ENCODE data around the gene PAPPA.

Gene PAPPA

GRCh38 chr9:116387934-116388698, 234.5 kb downstream of the PAPPA start:
- Histone ChIP-seq H3F3A (ENCODE audit: low read depth) (no peaks in the 10 kb centered on the region), H3K4me2 (ENCODE audit: low read depth, low read length, poor library complexity, severe bottlenecking) (no peak overlapping the region), H3K36me3 (ENCODE audit: insufficient read depth, low read length) (no peaks in the 10 kb centered on the region)

GRCh38 chr9:116389541-116390302, 236.1 kb downstream of the PAPPA start:
- no peak overlapping the region for H3K4me2 ChIP-seq (ENCODE audit: low read depth, low read length, poor library complexity, severe bottlenecking)
- TF ChIP-seq EZH2phosphoT487 (IDR thresholded peaks at IDR 0.05; ENCODE audit: borderline replicate concordance) = no peak
- TF ChIP-seq CTCF (conservative IDR thresholded peaks at IDR 0.05; ENCODE audit: low read length) = no peak
- H4K20me1 ChIP-seq (ENCODE audit: insufficient read depth, low read length, poor library complexity, severe bottlenecking) = no peaks in the 10 kb centered on the region
- no peaks in the 10 kb centered on the region for H3F3A ChIP-seq (ENCODE audit: low read depth)
- H3K79me2 ChIP-seq (ENCODE audit: insufficient read depth, low read length) = no peaks in the 10 kb centered on the region
- no peaks in the 10 kb centered on the region for H3K27me3 ChIP-seq (ENCODE audit: insufficient read depth, low read length, poor library complexity, severe bottlenecking)
- no peak overlapping the region for H3K9ac ChIP-seq (ENCODE audit: low read depth, low read length, poor library complexity, severe bottlenecking)
- H3K9me3 ChIP-seq (ENCODE audit: insufficient read depth, low read depth, low read length) = no peaks in the 10 kb centered on the region
- H3K9me2 ChIP-seq (replicated peaks; ENCODE audit: low read depth, low read length) = no peaks in the 10 kb centered on the region
- H2AFZ ChIP-seq (ENCODE audit: low read length) = no peak overlapping the region
- H3K4me3 ChIP-seq (ENCODE audit: low read length, poor library complexity, severe bottlenecking) = no peak overlapping the region
- H3K36me3 ChIP-seq (ENCODE audit: insufficient read depth, low read length) = no peaks in the 10 kb centered on the region
- no peaks in the 10 kb centered on the region for H3K4me1 ChIP-seq (ENCODE audit: insufficient read depth, low read length, poor library complexity, severe bottlenecking)

More at GRCh38 chr9:116387934-116388698, 234.5 kb downstream of the PAPPA start:
- H3K9me3 ChIP-seq (ENCODE audit: insufficient read depth, low read depth, low read length) = no peaks in the 10 kb centered on the region
- H3K4me3 ChIP-seq (ENCODE audit: low read length, poor library complexity, severe bottlenecking) = no peak overlapping the region
- no peaks in the 10 kb centered on the region for H3K4me1 ChIP-seq (ENCODE audit: insufficient read depth, low read length, poor library complexity, severe bottlenecking)
- H3K9ac ChIP-seq (ENCODE audit: low read depth, low read length, poor library complexity, severe bottlenecking) = no peak overlapping the region
- H3K79me2 ChIP-seq (ENCODE audit: insufficient read depth, low read length) = no peaks in the 10 kb centered on the region
- TF ChIP-seq CTCF (conservative IDR thresholded peaks at IDR 0.05; ENCODE audit: low read length) (no peak), EZH2phosphoT487 (IDR thresholded peaks at IDR 0.05; ENCODE audit: borderline replicate concordance) (no peak)
- H3K27me3 ChIP-seq (ENCODE audit: insufficient read depth, low read length, poor library complexity, severe bottlenecking) = no peaks in the 10 kb centered on the region
- H3K9me2 ChIP-seq (replicated peaks; ENCODE audit: low read depth, low read length) = no peaks in the 10 kb centered on the region
- H2AFZ ChIP-seq (ENCODE audit: low read length) = no peak overlapping the region
- no peaks in the 10 kb centered on the region for H4K20me1 ChIP-seq (ENCODE audit: insufficient read depth, low read length, poor library complexity, severe bottlenecking)

- H3K36me3 ChIP-seq (ENCODE audit: insufficient read depth, low read length) = no peaks in the 10 kb centered on the region
- no peak overlapping the region for H3K9ac ChIP-seq (ENCODE audit: low read depth, low read length, poor library complexity, severe bottlenecking)
- no peak overlapping the region for H2AFZ ChIP-seq (ENCODE audit: low read length)
Observed at GRCh38 chr9:116390303-116391228, 237.0 kb downstream of the PAPPA start.

More at GRCh38 chr9:116390303-116391228, 237.0 kb downstream of the PAPPA start:
- Histone ChIP-seq H4K20me1 (ENCODE audit: insufficient read depth, low read length, poor library complexity, severe bottlenecking) (no peaks in the 10 kb centered on the region), H3K9me3 (ENCODE audit: insufficient read depth, low read depth, low read length) (no peaks in the 10 kb centered on the region; the same call in 1 of the 2 replicates), H3K4me1 (ENCODE audit: insufficient read depth, low read length, poor library complexity, severe bottlenecking) (no peaks in the 10 kb centered on the region), H3K9me2 (replicated peaks; ENCODE audit: low read depth, low read length) (no peaks in the 10 kb centered on the region), H3K4me3 (ENCODE audit: low read length, poor library complexity, severe bottlenecking) (no peak overlapping the region), H3K79me2 (ENCODE audit: insufficient read depth, low read length) (no peaks in the 10 kb centered on the region), H3F3A (ENCODE audit: low read depth) (no peaks in the 10 kb centered on the region), H3K4me2 (ENCODE audit: low read depth, low read length, poor library complexity, severe bottlenecking) (no peak overlapping the region), H3K27me3 (ENCODE audit: insufficient read depth, low read length, poor library complexity, severe bottlenecking) (no peaks in the 10 kb centered on the region)
- TF ChIP-seq EZH2phosphoT487 (IDR thresholded peaks at IDR 0.05; ENCODE audit: borderline replicate concordance) (no peak), CTCF (conservative IDR thresholded peaks at IDR 0.05; ENCODE audit: low read length) (no peak)
